Trophoblast cell (in vitro differentiated cells and primary cell): ENCODE measurements around the gene CD164.

Source experiments
- DNase-seq, 2 donors: peaks; one replicate each; pipeline ENCODE4 v3.0.0-alpha.2; 2016
- H2AFZ ChIP-seq: 2 replicates; pipeline ENCODE4 v1.6.1; 2013; ENCODE audit warnings: low read length, moderate library complexity, mild to moderate bottlenecking; ENCODE audit not compliant: insufficient read depth, poor library complexity
- H2AK5ac ChIP-seq: 2 replicates; pipeline ENCODE4 v1.6.1; 2013; ENCODE audit warnings: mild to moderate bottlenecking, low read length
- H2BK120ac ChIP-seq: 2 replicates; pipeline ENCODE4 v1.6.1; 2013; ENCODE audit warnings: low read length, mild to moderate bottlenecking, moderate library complexity; ENCODE audit not compliant: insufficient read depth, poor library complexity
- H2BK12ac ChIP-seq: 2 replicates; pipeline ENCODE4 v1.6.1; 2013; ENCODE audit warnings: mild to moderate bottlenecking, low read length, moderate library complexity
- H2BK5ac ChIP-seq: 2 replicates; pipeline ENCODE4 v1.6.1; 2013; ENCODE audit warnings: low read length, low read depth, moderate library complexity, mild to moderate bottlenecking; ENCODE audit not compliant: poor library complexity
- H3K14ac ChIP-seq: 2 replicates; pipeline ENCODE4 v1.6.1; 2013; ENCODE audit warnings: mild to moderate bottlenecking, low read length
- H3K18ac ChIP-seq: 2 replicates; pipeline ENCODE4 v1.6.1; 2013; ENCODE audit warnings: mild to moderate bottlenecking, low read length
- H3K23ac ChIP-seq: 2 replicates; pipeline ENCODE4 v1.6.1; 2013; ENCODE audit warnings: low read length
- H3K27ac ChIP-seq: 2 replicates; pipeline ENCODE4 v1.5.1; 2013; ENCODE audit warnings: low read depth, mild to moderate bottlenecking, inconsistent platforms, low read length, moderate library complexity
- H3K27me3 ChIP-seq: 2 replicates; pipeline ENCODE4 v1.6.1; 2013; ENCODE audit warnings: inconsistent platforms, mild to moderate bottlenecking, low read length, moderate library complexity; ENCODE audit not compliant: insufficient read depth
- H3K36me3 ChIP-seq, 2 experiments: 1 replicate in 1 of 2; 2 replicates in 1 of 2; pipeline ENCODE4 v1.6.1; 2013; ENCODE audit warnings: low read length in 2 of 2, mild to moderate bottlenecking in 2 of 2, moderate library complexity in 1 of 2; ENCODE audit not compliant: insufficient read depth in 2 of 2, control insufficient read depth in 1 of 2
- H3K4ac ChIP-seq: 2 replicates; pipeline ENCODE4 v1.6.1; 2013; ENCODE audit warnings: low read depth, mild to moderate bottlenecking, low read length, moderate library complexity
- H3K4me1 ChIP-seq, 2 experiments: 1 replicate in 1 of 2; 2 replicates in 1 of 2; pipeline ENCODE4 v1.6.1; 2013; ENCODE audit warnings: low read length in 2 of 2, mild to moderate bottlenecking in 2 of 2, moderate library complexity in 1 of 2; ENCODE audit not compliant: insufficient read depth in 2 of 2, control insufficient read depth in 1 of 2
- H3K4me2 ChIP-seq: 2 replicates; pipeline ENCODE4 v1.6.1; 2013; ENCODE audit warnings: inconsistent platforms, mild to moderate bottlenecking, low read length, moderate library complexity
- H3K4me3 ChIP-seq: 2 replicates; pipeline ENCODE4 v1.5.1; 2013; ENCODE audit warnings: mild to moderate bottlenecking, low read depth, low read length, inconsistent platforms
- H3K79me1 ChIP-seq: one replicate; pipeline ENCODE4 v1.6.1; 2013; ENCODE audit warnings: low read length
- H3K79me2 ChIP-seq: 2 replicates; pipeline ENCODE4 v1.6.1; 2013; ENCODE audit warnings: low read length, mild to moderate bottlenecking; ENCODE audit not compliant: control insufficient read depth, insufficient read depth, poor library complexity
- H3K9ac ChIP-seq: 2 replicates; pipeline ENCODE4 v1.6.1; 2013; ENCODE audit warnings: mild to moderate bottlenecking, low read length
- H3K9me3 ChIP-seq: 2 replicates; pipeline ENCODE4 v1.6.1; 2013; ENCODE audit warnings: low read depth, mild to moderate bottlenecking, control low read depth, inconsistent platforms, low read length; ENCODE audit not compliant: insufficient read depth
- H4K12ac ChIP-seq: 2 replicates; pipeline ENCODE4 v1.6.1; 2013; ENCODE audit warnings: low read depth, mild to moderate bottlenecking, low read length, moderate library complexity
- H4K8ac ChIP-seq: 2 replicates; pipeline ENCODE4 v1.6.1; 2013; ENCODE audit warnings: low read depth, mild to moderate bottlenecking, low read length, moderate library complexity
- H4K91ac ChIP-seq: one replicate; pipeline ENCODE4 v1.6.1; 2013; ENCODE audit warnings: low read depth, mild to moderate bottlenecking, low read length, moderate library complexity
- WGBS: extraction: QIAGEN DNeasy Blood & Tissue Kit; methylation state at CpG from one replicate; pipeline ENCODE4 v1.1.7; 2013; ENCODE audit warnings: missing lambda C conversion rate; ENCODE audit not compliant: insufficient read length, insufficient coverage; ENCODE audit errors: extremely low coverage; 5-methylcytosine and 5-hydroxymethylcytosine counted together

Gene CD164

DNA sequence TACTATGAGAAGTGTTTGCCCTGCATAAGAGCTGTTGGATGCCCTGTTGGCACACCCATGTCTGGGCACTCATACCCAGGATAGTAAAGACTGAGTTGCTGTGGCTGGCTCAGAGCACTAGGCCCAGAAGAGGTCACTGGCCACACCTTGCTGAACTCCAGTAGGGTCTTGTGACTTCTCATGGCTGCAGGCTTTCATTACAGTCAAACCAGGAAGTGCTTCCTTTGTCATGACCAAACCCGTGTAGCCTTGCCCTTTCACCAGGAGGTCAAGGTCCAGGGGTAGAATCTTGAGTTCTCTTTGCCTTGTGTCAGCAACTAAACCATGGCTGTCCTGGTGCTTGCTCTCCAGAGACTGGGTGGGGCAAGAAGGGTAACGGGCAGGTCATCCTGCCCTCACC, 49.5 kb downstream of the CD164 start:
- H3K4me3 ChIP-seq, result no peak overlapping the region
- no peak for DNase-seq
- no peaks in the 10 kb centered on the region for H3K79me1 ChIP-seq
- H3K4me2 ChIP-seq, result no peak overlapping the region
- H2BK12ac ChIP-seq, result no peak overlapping the region
- no peak overlapping the region for H2AK5ac ChIP-seq
- WGBS, result no CpG with 5 or more reads among the region's 2 CpGs
- H2AFZ ChIP-seq, result no peak overlapping the region
- H3K27ac ChIP-seq, result no peak overlapping the region
- H4K12ac ChIP-seq, result no peak overlapping the region
- H2BK5ac ChIP-seq, result no peak overlapping the region
- no peak overlapping the region for H2BK120ac ChIP-seq
- H3K14ac ChIP-seq, result no peak overlapping the region
- peaks cover 0 to 1% of the 10 kb centered on the region in 2 experiments for H3K36me3 ChIP-seq
- H3K4me1 ChIP-seq, result peaks cover 3 to 4% of the 10 kb centered on the region in 2 experiments
- no peak overlapping the region for H4K8ac ChIP-seq
- no peak overlapping the region for H4K91ac ChIP-seq
- H3K79me2 ChIP-seq, result no peaks in the 10 kb centered on the region
- H3K9me3 ChIP-seq, result peaks cover 2% of the 10 kb centered on the region
- no peak overlapping the region for H3K18ac ChIP-seq
- no peak overlapping the region for H3K23ac ChIP-seq
- no peak overlapping the region for H3K9ac ChIP-seq
- no peak overlapping the region for H3K4ac ChIP-seq
- H3K27me3 ChIP-seq, result no peaks in the 10 kb centered on the region

- Histone ChIP-seq H3K4me3 (no peak overlapping the region), H2BK12ac (no peak overlapping the region), H3K4ac (no peak overlapping the region), H2AFZ (no peak overlapping the region), H3K27me3 (no peaks in the 10 kb centered on the region), H2BK120ac (no peak overlapping the region), H3K36me3 (peaks cover 0 to 1% of the 10 kb centered on the region in 2 experiments), H3K79me1 (no peaks in the 10 kb centered on the region), H2BK5ac (no peak overlapping the region), H3K18ac (no peak overlapping the region), H3K27ac (no peak overlapping the region), H3K14ac (no peak overlapping the region), H3K79me2 (no peaks in the 10 kb centered on the region), H4K12ac (no peak overlapping the region), H3K9ac (no peak overlapping the region), H3K4me1 (peaks cover 3 to 4% of the 10 kb centered on the region in 2 experiments), H3K9me3 (peaks cover 2% of the 10 kb centered on the region), H4K8ac (no peak overlapping the region), H3K23ac (no peak overlapping the region), H4K91ac (no peak overlapping the region), H3K4me2 (no peak overlapping the region), H2AK5ac (no peak overlapping the region)
- DNase-seq, result no peak
Measured at GRCh38 chr6:109331081-109331480, 51.2 kb downstream of the CD164 start.

DNA sequence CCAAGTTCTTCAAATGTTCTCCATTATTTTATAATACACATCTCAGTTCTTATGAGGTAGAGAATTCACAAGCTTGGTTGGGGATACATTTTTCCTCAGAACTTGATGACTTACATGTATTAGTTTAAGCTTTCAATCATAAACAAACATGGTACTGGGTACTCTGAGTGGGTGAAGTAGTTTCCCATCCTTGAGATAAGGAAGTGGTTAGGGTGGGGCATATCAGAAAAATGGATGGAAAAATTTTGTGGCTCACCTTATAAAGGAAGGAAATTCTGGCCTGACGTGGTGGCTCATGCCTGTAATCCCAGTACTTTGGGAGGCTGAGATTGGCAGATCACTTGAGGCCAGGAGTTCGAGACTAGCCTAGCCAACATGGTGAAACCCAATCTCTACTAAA, 52.0 kb downstream of the CD164 start:
- Histone ChIP-seq H2BK5ac (no peak overlapping the region), H2BK120ac (no peak overlapping the region), H3K4me2 (no peak overlapping the region), H3K4me3 (no peak overlapping the region), H2BK12ac (no peak overlapping the region), H3K14ac (no peak overlapping the region), H3K27me3 (no peaks in the 10 kb centered on the region), H4K12ac (no peak overlapping the region), H3K9ac (no peak overlapping the region), H3K9me3 (peaks cover 2% of the 10 kb centered on the region), H3K36me3 (peaks cover 0 to 1% of the 10 kb centered on the region in 2 experiments), H3K4me1 (peaks cover 3 to 4% of the 10 kb centered on the region in 2 experiments), H2AFZ (no peak overlapping the region), H2AK5ac (no peak overlapping the region), H4K91ac (no peak overlapping the region), H3K27ac (no peak overlapping the region), H4K8ac (no peak overlapping the region), H3K23ac (no peak overlapping the region), H3K79me1 (no peaks in the 10 kb centered on the region), H3K79me2 (no peaks in the 10 kb centered on the region), H3K18ac (no peak overlapping the region), H3K4ac (no peak overlapping the region)
- no peak for DNase-seq
- WGBS, result no CpG with 5 or more reads among the region's 2 CpGs

DNA sequence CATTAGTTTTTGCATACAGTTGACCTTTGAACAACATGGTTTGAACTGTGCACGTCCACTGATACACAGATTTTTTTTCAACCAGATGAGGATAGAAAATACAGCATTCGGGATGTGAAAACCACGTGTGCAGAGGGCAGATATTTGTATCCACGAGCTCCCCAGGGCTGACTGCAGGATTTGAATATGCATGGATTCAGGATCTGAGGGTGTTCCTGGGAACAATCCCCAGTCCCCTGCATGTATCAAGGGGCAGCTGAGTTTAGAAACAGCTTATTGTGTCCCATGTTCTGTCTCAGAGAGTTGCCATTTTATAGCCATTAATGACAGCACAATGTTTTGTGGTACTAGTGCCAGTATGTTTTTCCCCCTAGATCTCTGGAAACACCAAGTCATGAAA, 53.6 kb downstream of the CD164 start:
- no peak overlapping the region for H2AFZ ChIP-seq
- no peak overlapping the region for H2BK12ac ChIP-seq
- peaks cover 2% of the 10 kb centered on the region for H3K9me3 ChIP-seq
- H3K36me3 ChIP-seq, result no peaks in the 10 kb centered on the region
- no peak overlapping the region for H3K4me2 ChIP-seq
- H3K4me3 ChIP-seq, result no peak overlapping the region
- H3K27ac ChIP-seq, result no peak overlapping the region
- no peak overlapping the region for H3K14ac ChIP-seq
- H3K4ac ChIP-seq, result no peak overlapping the region
- no peaks in the 10 kb centered on the region for H3K79me1 ChIP-seq
- H2AK5ac ChIP-seq, result no peak overlapping the region
- H3K79me2 ChIP-seq, result no peaks in the 10 kb centered on the region
- no peak overlapping the region for H4K8ac ChIP-seq
- no peak overlapping the region for H2BK5ac ChIP-seq
- H4K91ac ChIP-seq, result no peak overlapping the region
- H3K27me3 ChIP-seq, result no peaks in the 10 kb centered on the region
- H3K23ac ChIP-seq, result no peak overlapping the region
- DNase-seq, result no peak
- H4K12ac ChIP-seq, result no peak overlapping the region
- no peak overlapping the region for H2BK120ac ChIP-seq
- no CpG with 5 or more reads among the region's 4 CpGs for WGBS
- no peak overlapping the region for H3K9ac ChIP-seq
- peaks cover 3 to 4% of the 10 kb centered on the region in 2 experiments for H3K4me1 ChIP-seq
- H3K18ac ChIP-seq, result no peak overlapping the region
